Activated B cell treated with CpG ODN at 0.5 μM for 24 hours (primary cell): ENCODE measurements around the gene MYO10. TPM values are rescaled to one million over a fixed set of nuclear protein-coding genes. Genes with fewer than 3 reads are reported as not detected.

Source experiments
- ATAC-seq: fragments of 200-7000 bp; cut with Tn5 transposase; one replicate; pipeline ENCODE4 v1.10.0; 2021; ENCODE audit warnings: low read depth, mild to moderate bottlenecking, moderate library complexity
- CTCF ChIA-PET: fragments of 350-600 bp; sonication (Branson Sonifier 250); formaldehyde crosslinking; loops from one replicate; lab custom pipeline; 2021; ENCODE audit warnings: antibody characterized with exemption; lab: Charles Lee
- POLR2A ChIA-PET: fragments of 350-600 bp; sonication (Branson Sonifier 250); formaldehyde crosslinking; loops from one replicate; lab custom pipeline; 2021; ENCODE audit warnings: antibody characterized with exemption; lab: Charles Lee
- DNase-seq: peaks from one replicate; pipeline ENCODE4 v3.0.0; 2022
- H3K27ac Mint-ChIP-seq: one replicate; pipeline ENCODE4 v1.8.0; 2020; ENCODE audit warnings: mixed read lengths
- H3K27me3 Mint-ChIP-seq: one replicate; pipeline ENCODE4 v1.8.0; 2021; ENCODE audit warnings: mixed read lengths
- H3K36me3 Mint-ChIP-seq: one replicate; pipeline ENCODE4 v1.8.0; 2021; ENCODE audit warnings: low read depth, mixed read lengths
- H3K4me1 Mint-ChIP-seq: one replicate; pipeline ENCODE4 v1.8.0; 2021; ENCODE audit warnings: mixed read lengths
- H3K4me3 Mint-ChIP-seq: one replicate; pipeline ENCODE4 v1.8.0; 2020; ENCODE audit warnings: mild to moderate bottlenecking, mixed read lengths
- H3K9me3 Mint-ChIP-seq: one replicate; pipeline ENCODE4 v1.8.0; 2020; ENCODE audit warnings: mixed read lengths
- CTCF ChIP-seq: fragments of 200-600 bp; IDR thresholded peaks from one replicate; pipeline ENCODE4 v1.8.0; 2022; ENCODE audit warnings: antibody characterized with exemption, mild to moderate bottlenecking
- intact Hi-C: fragments of 100-400 bp; cut with micrococcal nuclease; formaldehyde crosslinking; loops from one replicate; pipeline ENCODE4 v1.15.1; 2024
- total RNA-seq: library from RNA; stranded (reverse); gene quantifications from 2 replicates; pipeline ENCODE4 v1.2.3, GENCODE V29; 2022

MYO10 gene
- total RNA-seq, 1 donor from 2014 or later: 0.13 TPM

DNA sequence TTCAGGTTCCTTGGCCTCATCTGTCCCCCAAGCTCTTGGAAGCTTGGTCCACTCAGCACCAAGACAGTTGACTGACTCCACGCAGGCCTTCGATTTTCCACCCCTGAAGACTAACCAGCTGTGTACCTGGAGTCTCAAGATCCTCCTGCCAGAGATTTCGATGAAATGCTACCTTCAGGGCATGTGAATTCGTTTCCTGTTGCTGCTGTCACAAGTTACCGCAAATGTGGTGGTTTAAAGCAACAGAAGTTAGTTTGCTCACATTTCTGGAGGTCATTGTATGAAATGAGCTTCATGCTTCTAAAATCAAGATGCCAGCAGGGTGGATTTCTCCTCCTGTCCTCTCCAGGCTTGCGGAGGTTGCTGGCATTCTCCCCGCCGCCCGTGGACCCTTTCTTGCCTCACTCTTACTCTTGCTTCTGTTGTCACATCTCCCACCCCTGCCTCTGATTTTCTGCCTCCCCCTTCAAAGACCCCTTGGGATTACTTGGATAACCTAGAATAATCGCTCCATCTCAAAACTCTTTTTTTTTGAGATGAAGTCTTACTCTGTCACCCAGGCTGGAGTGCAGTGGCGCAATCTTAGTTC lies 291.7 kb downstream of the MYO10 start:
- Mint-ChIP-seq H3K9me3 (peaks cover 3% of the 10 kb centered on the region), H3K27me3 (no peaks in the 10 kb centered on the region), H3K36me3 (no peaks in the 10 kb centered on the region), H3K4me1 (no peaks in the 10 kb centered on the region), H3K27ac (no peak overlapping the region), H3K4me3 (no peak overlapping the region)
- ATAC-seq (no peak), DNase-seq (no peak)
- intact Hi-C loops: no loop called here
- no peak for TF ChIP-seq CTCF
- ChIA-PET POLR2A (no interaction called here), CTCF (no interaction called here)

DNA sequence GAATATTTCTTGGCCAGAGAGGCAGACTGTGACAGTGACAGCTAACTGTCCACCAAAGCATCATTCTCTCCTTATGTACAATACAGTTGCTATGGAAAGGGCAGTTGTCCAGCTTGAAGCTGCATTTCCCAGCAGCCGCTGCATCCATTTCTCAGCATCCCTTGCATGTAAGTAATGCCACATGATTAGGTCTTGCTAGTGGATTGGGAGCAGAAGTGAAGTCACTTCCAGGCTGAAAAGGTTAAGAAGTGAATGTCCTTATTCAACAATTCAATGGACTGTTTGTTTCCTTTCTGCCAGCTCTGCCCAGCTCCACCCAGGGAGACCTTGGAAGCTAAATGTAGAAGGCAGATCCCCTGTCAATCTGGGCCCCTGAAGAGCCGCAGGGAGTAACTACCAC lies 293.2 kb downstream of the MYO10 start:
- intact Hi-C loops: no loop called here
- Mint-ChIP-seq H3K27ac (no peak overlapping the region), H3K4me3 (no peak overlapping the region), H3K9me3 (peaks cover 3% of the 10 kb centered on the region), H3K4me1 (no peaks in the 10 kb centered on the region), H3K36me3 (no peaks in the 10 kb centered on the region), H3K27me3 (peaks cover 4% of the 10 kb centered on the region)
- CTCF ChIA-PET: no interaction called here
- no peak for TF ChIP-seq CTCF
- POLR2A ChIA-PET: no interaction called here
- ATAC-seq (no peak), DNase-seq (no peak)

GRCh38 chr5:16639206-16639605 lies 296.9 kb downstream of the MYO10 start:
- Mint-ChIP-seq H3K4me1 (no peaks in the 10 kb centered on the region), H3K27ac (no peak overlapping the region), H3K27me3 (peaks cover 4% of the 10 kb centered on the region), H3K36me3 (no peaks in the 10 kb centered on the region), H3K9me3 (no peaks in the 10 kb centered on the region), H3K4me3 (no peak overlapping the region)
- no peak for TF ChIP-seq CTCF
- DNase-seq (no peak), ATAC-seq (no peak)
- POLR2A ChIA-PET: no interaction called here
- CTCF ChIA-PET: no interaction called here
- intact Hi-C loops: no loop called here

DNA sequence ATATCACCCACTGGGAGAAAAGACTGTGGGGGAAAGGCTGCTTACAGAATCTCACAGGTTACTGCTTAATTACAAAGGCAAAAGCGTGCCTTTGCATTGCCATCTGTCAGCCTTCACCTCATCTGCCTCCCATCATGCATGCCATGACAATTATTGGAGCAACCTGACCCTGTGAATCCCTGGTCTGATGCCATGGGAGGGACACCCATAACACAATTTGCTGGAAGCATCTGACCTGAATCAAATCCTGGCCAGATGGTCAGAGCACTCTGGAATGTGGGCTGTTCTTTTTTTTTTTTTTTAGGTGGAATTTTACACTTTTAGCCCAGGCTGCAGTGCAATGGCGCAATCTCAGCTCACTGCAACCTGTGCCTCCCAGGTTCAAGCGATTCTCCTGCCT lies 307.7 kb downstream of the MYO10 start:
- ATAC-seq (no peak), DNase-seq (no peak)
- Mint-ChIP-seq H3K27me3 (peaks cover 4% of the 10 kb centered on the region), H3K4me3 (no peak overlapping the region), H3K4me1 (peaks cover 15% of the 10 kb centered on the region), H3K9me3 (no peaks in the 10 kb centered on the region), H3K27ac (no peak overlapping the region), H3K36me3 (no peaks in the 10 kb centered on the region)
- intact Hi-C loops: no loop called here
- POLR2A ChIA-PET: no interaction called here
- CTCF ChIA-PET: no interaction called here
- no peak for TF ChIP-seq CTCF

DNA sequence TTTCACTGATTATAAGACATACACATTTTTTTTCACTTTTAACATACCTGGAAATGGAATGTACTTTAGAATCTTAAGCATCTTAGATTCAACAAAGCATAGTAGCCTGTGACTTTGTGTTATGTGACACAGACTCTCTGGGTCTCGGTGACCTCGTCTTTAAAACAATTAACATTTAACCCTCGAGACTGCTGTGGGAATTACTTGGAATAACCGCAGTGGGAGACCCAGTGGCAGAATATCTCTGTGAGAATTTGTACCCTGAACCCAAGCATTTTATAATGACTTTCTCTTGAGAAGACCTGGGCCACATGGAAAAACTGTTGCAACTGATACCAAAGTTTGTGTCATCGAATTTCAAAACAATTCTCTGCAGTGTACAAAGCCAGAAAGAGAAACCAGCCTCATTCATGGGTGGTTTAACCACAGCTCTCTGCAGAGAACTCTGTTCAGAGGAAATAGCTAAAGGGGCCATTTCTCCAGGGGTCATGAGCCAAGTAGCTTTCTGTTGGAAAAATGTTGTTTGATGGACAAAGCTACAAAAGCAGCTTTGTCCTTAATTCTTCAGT lies 309.3 kb downstream of the MYO10 start:
- Mint-ChIP-seq H3K4me1 (peaks cover 15% of the 10 kb centered on the region), H3K9me3 (no peaks in the 10 kb centered on the region), H3K27me3 (peaks cover 4% of the 10 kb centered on the region), H3K36me3 (no peaks in the 10 kb centered on the region), H3K27ac (no peak overlapping the region), H3K4me3 (no peak overlapping the region)
- intact Hi-C loops: no loop called here
- DNase-seq (no peak), ATAC-seq (no peak)
- TF ChIP-seq CTCF: no peak
- ChIA-PET CTCF (no interaction called here), POLR2A (no interaction called here)
